ENCODE results near the gene VIPR1. TPM values are rescaled to one million over a fixed set of nuclear protein-coding genes. Genes with fewer than 3 reads are reported as not detected.

VIPR1 gene
- total RNA-seq, 1 experiment from 2014 or later, result 3.7 TPM

- H3K4me3 ChIP-seq (ENCODE audit: low read length), result no peak overlapping the region
- H3K9me3 ChIP-seq (ENCODE audit: low read length), result no peaks in the 10 kb centered on the region
- H3K9ac ChIP-seq (ENCODE audit: low read length), result no peak overlapping the region
- no peaks in the 10 kb centered on the region for H4K20me1 ChIP-seq (ENCODE audit: low read length)
- BruUV-seq (replicated peaks), result no TSS peak
- no peak overlapping the region for H3K4me2 ChIP-seq (ENCODE audit: low read length)
- POLR2A ChIA-PET (ENCODE audit: unreplicated experiment), result no interaction called here
- no peaks in the 10 kb centered on the region for H3K36me3 ChIP-seq (ENCODE audit: low read depth, low read length)
- no peak overlapping the region for H3K27ac ChIP-seq (ENCODE audit: low read length)
- H3K9me2 ChIP-seq (replicated peaks; ENCODE audit: low read length), result no peaks in the 10 kb centered on the region
- intact Hi-C loops (cut with micrococcal nuclease), result no loop called here
- no peak for TF ChIP-seq EZH2 (IDR thresholded peaks at IDR 0.05; ENCODE audit: low read length, unreplicated experiment)
- no peak for TF ChIP-seq EZH2phosphoT487 (IDR thresholded peaks at IDR 0.05; ENCODE audit: borderline replicate concordance, low read length)
- no peak for TF ChIP-seq CTCF (conservative IDR thresholded peaks at IDR 0.05; ENCODE audit: low read depth, low read length)
- no peaks in the 10 kb centered on the region for H3F3A ChIP-seq (ENCODE audit: low read length, unreplicated experiment)
- no peak overlapping the region for H2AFZ ChIP-seq (ENCODE audit: low read length)
- no peaks in the 10 kb centered on the region for H3K79me2 ChIP-seq (ENCODE audit: low read length)
- no peaks in the 10 kb centered on the region for H3K27me3 ChIP-seq (ENCODE audit: low read length)
- ATAC-seq (no peak), DNase-seq (no peak)
- CTCF ChIA-PET, result no interaction called here
- peaks cover 21% of the 10 kb centered on the region for H3K4me1 ChIP-seq (ENCODE audit: insufficient read depth, low read length)
Measured at GRCh38 chr3:42486814-42487565, 15.5 kb upstream of the VIPR1 start.

- ATAC-seq (no peak), DNase-seq (no peak)
- H3K9me3 ChIP-seq (ENCODE audit: low read length), result no peaks in the 10 kb centered on the region
- intact Hi-C loops (cut with micrococcal nuclease), result no loop called here
- ChIA-PET POLR2A (ENCODE audit: unreplicated experiment) (no interaction called here), CTCF (no interaction called here)
- H3K27ac ChIP-seq (ENCODE audit: low read length), result no peak overlapping the region
- no peak overlapping the region for H2AFZ ChIP-seq (ENCODE audit: low read length)
- H4K20me1 ChIP-seq (ENCODE audit: low read length), result no peaks in the 10 kb centered on the region
- H3F3A ChIP-seq (ENCODE audit: low read length, unreplicated experiment), result no peaks in the 10 kb centered on the region
- no peaks in the 10 kb centered on the region for H3K36me3 ChIP-seq (ENCODE audit: low read depth, low read length)
- H3K9ac ChIP-seq (ENCODE audit: low read length), result no peak overlapping the region
- H3K9me2 ChIP-seq (replicated peaks; ENCODE audit: low read length), result no peaks in the 10 kb centered on the region
- no peak overlapping the region for H3K4me3 ChIP-seq (ENCODE audit: low read length)
- H3K79me2 ChIP-seq (ENCODE audit: low read length), result no peaks in the 10 kb centered on the region
- BruUV-seq (replicated peaks), result no TSS peak
- H3K4me2 ChIP-seq (ENCODE audit: low read length), result no peak overlapping the region
- H3K4me1 ChIP-seq (ENCODE audit: insufficient read depth, low read length), result peaks cover 24% of the 10 kb centered on the region
- TF ChIP-seq EZH2 (IDR thresholded peaks at IDR 0.05; ENCODE audit: low read length, unreplicated experiment) (no peak), EZH2phosphoT487 (IDR thresholded peaks at IDR 0.05; ENCODE audit: borderline replicate concordance, low read length) (no peak), CTCF (conservative IDR thresholded peaks at IDR 0.05; ENCODE audit: low read depth, low read length) (no peak)
- no peaks in the 10 kb centered on the region for H3K27me3 ChIP-seq (ENCODE audit: low read length)
Measured at GRCh38 chr3:42488687-42489086, 13.8 kb upstream of the VIPR1 start.
